GM12878 (cell line): Measurements from ENCODE around the gene YBX2. TPM values are rescaled to one million over a fixed set of nuclear protein-coding genes. Genes with fewer than 3 reads are reported as not detected.

Experiments used
- ATF2 ChIP-seq: IDR thresholded peaks from 2 replicates; pipeline ENCODE4 v1.6.1; 2012; ENCODE audit warnings: low read length, inconsistent platforms
- BACH1 ChIP-seq: fragments of 450-650 bp; IDR thresholded peaks from 2 replicates; pipeline ENCODE4 v1.6.1; 2017; ENCODE audit warnings: mild to moderate bottlenecking, borderline replicate concordance
- BHLHE40 ChIP-seq, 2 experiments: fragments of 450-650 bp in 1 of 2; IDR thresholded peaks; 2 replicates each; pipeline ENCODE4 v1.6.1; 2011 to 2017; ENCODE audit warnings: low read depth in 2 of 2, borderline replicate concordance in 1 of 2, improper control_type of control experiment in 1 of 2, low read length in 1 of 2, mild to moderate bottlenecking in 1 of 2
- BMI1 ChIP-seq: fragments of 450-650 bp; IDR thresholded peaks from 2 replicates; pipeline ENCODE4 v1.6.1; 2016; ENCODE audit warnings: mild to moderate bottlenecking, moderate library complexity, borderline replicate concordance
- BRCA1 ChIP-seq: IDR thresholded peaks from 2 replicates; pipeline ENCODE4 v1.6.1; 2011; ENCODE audit warnings: low read depth, low read length, improper control_type of control experiment
- CREB1 ChIP-seq: IDR thresholded peaks from 2 replicates; pipeline ENCODE4 v1.6.1; 2012; ENCODE audit warnings: low read depth, mild to moderate bottlenecking, inconsistent platforms
- EGR1 ChIP-seq, 2 experiments: IDR thresholded peaks; 1 replicate in 1 of 2; 2 replicates in 1 of 2; pipeline ENCODE4 v1.6.1; 2011 to 2012; ENCODE audit warnings: low read depth in 2 of 2, low read length in 2 of 2, borderline replicate concordance in 1 of 2, mild to moderate bottlenecking in 1 of 2, moderate library complexity in 1 of 2
- EP300 ChIP-seq, 2 experiments: fragments of 150-350 bp in 1 of 2; IDR thresholded peaks; 2 replicates each; pipeline ENCODE4 v1.6.1; 2011 to 2012; ENCODE audit warnings: low read depth in 2 of 2, low read length in 2 of 2, borderline replicate concordance in 1 of 2, improper control_type of control experiment in 1 of 2, inconsistent platforms in 1 of 2; ENCODE audit not compliant: control insufficient read depth in 1 of 2
- GATAD2B ChIP-seq: fragments of 450-650 bp; conservative IDR thresholded peaks from 2 replicates; pipeline ENCODE4 v1.6.1; 2017; ENCODE audit warnings: low read depth, mild to moderate bottlenecking, moderate library complexity
- LARP7 ChIP-seq: fragments of 450-650 bp; IDR thresholded peaks from 2 replicates; pipeline ENCODE4 v1.6.1; 2017; ENCODE audit warnings: mild to moderate bottlenecking
- MEF2B ChIP-seq: fragments of 450-650 bp; IDR thresholded peaks from 2 replicates; pipeline ENCODE4 v1.6.1; 2018; ENCODE audit warnings: mild to moderate bottlenecking, moderate library complexity; ENCODE audit not compliant: partially characterized antibody, poor library complexity, severe bottlenecking
- NR2F1 ChIP-seq: fragments of 450-650 bp; conservative IDR thresholded peaks from 2 replicates; pipeline ENCODE4 v1.6.1; 2017; ENCODE audit warnings: mild to moderate bottlenecking
- PAX8 ChIP-seq: fragments of 450-650 bp; IDR thresholded peaks from 2 replicates; pipeline ENCODE4 v1.6.1; 2017; ENCODE audit warnings: mild to moderate bottlenecking, moderate library complexity
- POLR2A ChIP-seq: IDR thresholded peaks from 2 replicates; pipeline ENCODE4 v1.6.1; 2011; ENCODE audit warnings: low read depth, mild to moderate bottlenecking, low read length
- POLR2AphosphoS2 ChIP-seq: IDR thresholded peaks from 2 replicates; pipeline ENCODE4 v1.6.1; 2011; ENCODE audit warnings: low read depth, mild to moderate bottlenecking, low read length, improper control_type of control experiment, moderate library complexity
- SKIL ChIP-seq: fragments of 450-650 bp; IDR thresholded peaks from 2 replicates; pipeline ENCODE4 v1.6.1; 2017; ENCODE audit warnings: mild to moderate bottlenecking, low read depth, inconsistent platforms; ENCODE audit not compliant: poor library complexity, severe bottlenecking
- SMAD5 ChIP-seq: IDR thresholded peaks from 2 replicates; pipeline ENCODE4 v1.6.1; 2016; ENCODE audit warnings: antibody characterized with exemption, low read depth
- SMC3 ChIP-seq: IDR thresholded peaks from 2 replicates; pipeline ENCODE4 v1.6.1; 2011; ENCODE audit warnings: low read length, improper control_type of control experiment, borderline replicate concordance
- TCF7 ChIP-seq: IDR thresholded peaks from 2 replicates; pipeline ENCODE4 v1.6.1; 2014; ENCODE audit warnings: antibody characterized with exemption, borderline replicate concordance
- ZBED1 ChIP-seq: IDR thresholded peaks from 2 replicates; pipeline ENCODE4 v1.6.1; 2016; ENCODE audit warnings: borderline replicate concordance
- ZNF207 ChIP-seq: fragments of 450-650 bp; IDR thresholded peaks from 2 replicates; pipeline ENCODE4 v1.6.1; 2014; ENCODE audit warnings: antibody characterized with exemption, mild to moderate bottlenecking, borderline replicate concordance
- ZNF217 ChIP-seq: fragments of 450-650 bp; IDR thresholded peaks from 2 replicates; pipeline ENCODE4 v1.6.1; 2017; ENCODE audit warnings: antibody characterized with exemption, mild to moderate bottlenecking
- ZNF687 ChIP-seq: fragments of 450-650 bp; IDR thresholded peaks from 2 replicates; pipeline ENCODE4 v1.6.1; 2017; ENCODE audit warnings: mild to moderate bottlenecking, moderate library complexity
- polyA plus RNA-seq, 11 experiments: library from polyadenylated mRNA; depleted of rRNA in 4 of 11; unstranded in 6 of 11; stranded (reverse) in 5 of 11; fragments of >200 nt; fragmentation: Nextera tagmentation in 4 of 11; fragmentation: Illumina TruSeq in 1 of 11; extraction: Ambion mirVana in 4 of 11; extraction: Trizol in 1 of 11; gene quantifications; 1 replicate in 1 of 11; 2 replicates in 10 of 11; pipeline versions ENCODE4 v1.2.1 to v1.2.3, GENCODE V29; 2011 to 2016; ENCODE audit warnings: inconsistent platforms in 2 of 11, missing spikeins in 2 of 11, low read depth in 1 of 11
- total RNA-seq, 4 experiments: library from RNA; depleted of rRNA in 3 of 4; stranded (reverse); fragments of >200 nt in 3 of 4; fragmentation: Illumina TruSeq in 1 of 4; extraction: Trizol in 1 of 4; gene quantifications; 2 replicates each; pipeline versions ENCODE4 v1.2.1 to v1.2.3, GENCODE V29; 2013 to 2021

YBX2 gene
- total and polyA plus RNA-seq, 10 of the 15 experiments (the other 5 are each of a cell fraction or from before 2014, with no cell fraction given), result not detected

GRCh38 chr17:7239091-7240027 is 55.1 kb downstream of the YBX2 start, which contains the start of gene PHF23 (continued):
- no peak for TF ChIP-seq SKIL
- no peak for TF ChIP-seq ZNF217
- TF ChIP-seq ZBED1, result no peak
- peak in 1 of 2 experiments; percentile 17; a peak in 1 of 4 replicates for TF ChIP-seq BHLHE40 (IDR thresholded peaks at IDR 0.05; ENCODE audit: borderline replicate concordance in 1 of 2, low read depth in 2 of 2, low read length in 1 of 2)
- no peak for TF ChIP-seq SMAD5
- TF ChIP-seq CREB1, result peak; percentile 74; the same call in 1 of the 2 replicates
- TF ChIP-seq PAX8, result no peak
- peak; percentile 91; the same call in 1 of the 2 replicates for TF ChIP-seq ZNF207
- no peak for TF ChIP-seq MEF2B
- no peak for TF ChIP-seq SMC3
- TF ChIP-seq POLR2AphosphoS2, result peak; percentile 62; the same call in 1 of the 2 replicates
- no peak for TF ChIP-seq ZNF687
- no peak for TF ChIP-seq TCF7
- TF ChIP-seq BACH1, result peak; percentile 24; the same call in 1 of the 2 replicates
- no peak for TF ChIP-seq GATAD2B
- TF ChIP-seq BMI1, result no peak
- no peak for TF ChIP-seq NR2F1
- peak; percentile 70 for TF ChIP-seq POLR2A
- no peak for TF ChIP-seq BRCA1
- TF ChIP-seq EP300 (IDR thresholded peaks at IDR 0.05; ENCODE audit: borderline replicate concordance in 1 of 2, control insufficient read depth in 1 of 2, low read depth in 2 of 2, low read length in 2 of 2), result peak in 1 of 2 experiments; percentile 14; a peak in 1 of 4 replicates
- TF ChIP-seq LARP7, result peak; percentile 60; the same call in 1 of the 2 replicates
- no peak for TF ChIP-seq ATF2
- TF ChIP-seq EGR1 (IDR thresholded peaks at IDR 0.05; ENCODE audit: borderline replicate concordance in 1 of 2, low read depth in 2 of 2, low read length in 2 of 2), result peak in 1 of 2 experiments; percentile 27; a peak in 1 of 3 replicates
